LHCN-M2 (cell line): Measurements from ENCODE around the gene PIK3R6. TPM values are rescaled to one million over a fixed set of nuclear protein-coding genes. Genes with fewer than 3 reads are reported as not detected.
"Not testable (repeated sequence)": the region's sequence is repeated elsewhere in the genome, so short reads cannot be mapped to it uniquely, and the experiment has no call there.

Experiments used
- DNase-seq: peaks from one replicate; pipeline ENCODE4 v3.0.0-alpha.2; 2012; ENCODE audit warnings: low read depth
- total RNA-seq: library from RNA; depleted of rRNA; stranded (reverse); fragments of >200 nt; gene quantifications from 2 replicates; pipeline ENCODE4 v1.2.3, GENCODE V29; 2014

PIK3R6 gene
- total RNA-seq, 1 experiment from 2014 or later: not detected

DNA sequence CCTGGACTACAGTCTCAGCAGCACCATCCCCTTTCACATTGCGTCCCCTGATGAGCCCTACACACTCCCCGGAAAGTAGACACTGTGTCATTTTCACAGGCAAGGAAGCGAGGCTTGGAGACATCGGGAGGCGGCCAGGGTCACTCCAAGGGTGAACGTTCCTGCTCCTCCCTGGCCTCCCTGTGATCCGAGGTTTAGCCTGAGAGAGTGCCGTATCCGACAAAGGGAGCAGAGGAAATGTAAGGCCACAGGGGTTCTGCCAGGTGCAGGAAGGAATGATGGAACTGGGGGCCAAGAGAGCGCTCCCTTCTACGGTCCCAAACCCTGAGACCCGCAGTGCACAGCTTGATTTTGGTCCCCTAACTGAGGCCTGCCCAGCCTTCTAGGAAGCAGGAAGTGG, 8.0 kb upstream of the PIK3R6 start:
- no peak for DNase-seq

DNA sequence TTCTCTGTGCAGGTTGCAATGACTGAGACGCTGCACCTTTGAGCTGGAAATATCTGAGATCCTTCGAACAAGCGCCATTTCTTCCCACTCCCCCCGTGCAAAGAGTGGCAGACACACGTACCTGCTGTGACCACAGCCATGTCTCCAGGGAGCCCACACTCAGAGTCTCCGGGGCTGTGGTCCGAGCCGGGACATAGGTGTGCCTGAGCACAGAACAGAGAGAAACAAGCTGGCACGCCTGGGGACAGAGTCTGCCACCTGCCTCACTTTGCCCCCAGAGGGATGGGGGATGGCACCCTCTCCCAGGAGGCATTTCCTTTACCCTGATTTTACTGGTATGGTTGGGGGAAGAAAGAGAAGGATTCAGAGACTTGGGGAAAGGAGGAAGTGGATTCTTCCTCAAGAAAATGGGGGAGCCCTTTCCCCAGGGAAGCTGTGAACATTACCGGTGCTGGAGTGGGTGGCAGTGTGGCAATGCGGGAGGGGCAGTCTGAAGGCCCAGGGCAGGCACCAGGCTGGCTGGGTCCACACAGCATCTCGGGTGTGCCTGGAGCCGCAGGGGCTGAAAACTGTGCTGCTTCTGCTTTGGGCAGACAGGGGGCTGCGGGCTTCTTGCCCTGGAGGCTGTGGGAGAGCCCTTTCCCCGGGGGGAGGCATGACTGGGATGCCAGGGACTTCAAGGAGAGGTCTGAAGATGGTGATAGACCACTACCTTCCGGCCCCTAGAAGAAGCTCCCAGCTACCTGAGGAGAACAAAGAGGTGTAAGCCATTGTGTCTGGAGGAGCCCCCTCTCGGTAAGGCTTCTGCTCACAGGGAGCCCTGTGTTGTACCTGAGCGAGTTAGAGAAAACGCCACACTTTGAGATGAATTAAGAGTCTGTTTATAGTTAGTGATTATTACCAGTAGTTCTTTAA, 6.6 kb upstream of the PIK3R6 start:
- DNase-seq: no peak

DNA sequence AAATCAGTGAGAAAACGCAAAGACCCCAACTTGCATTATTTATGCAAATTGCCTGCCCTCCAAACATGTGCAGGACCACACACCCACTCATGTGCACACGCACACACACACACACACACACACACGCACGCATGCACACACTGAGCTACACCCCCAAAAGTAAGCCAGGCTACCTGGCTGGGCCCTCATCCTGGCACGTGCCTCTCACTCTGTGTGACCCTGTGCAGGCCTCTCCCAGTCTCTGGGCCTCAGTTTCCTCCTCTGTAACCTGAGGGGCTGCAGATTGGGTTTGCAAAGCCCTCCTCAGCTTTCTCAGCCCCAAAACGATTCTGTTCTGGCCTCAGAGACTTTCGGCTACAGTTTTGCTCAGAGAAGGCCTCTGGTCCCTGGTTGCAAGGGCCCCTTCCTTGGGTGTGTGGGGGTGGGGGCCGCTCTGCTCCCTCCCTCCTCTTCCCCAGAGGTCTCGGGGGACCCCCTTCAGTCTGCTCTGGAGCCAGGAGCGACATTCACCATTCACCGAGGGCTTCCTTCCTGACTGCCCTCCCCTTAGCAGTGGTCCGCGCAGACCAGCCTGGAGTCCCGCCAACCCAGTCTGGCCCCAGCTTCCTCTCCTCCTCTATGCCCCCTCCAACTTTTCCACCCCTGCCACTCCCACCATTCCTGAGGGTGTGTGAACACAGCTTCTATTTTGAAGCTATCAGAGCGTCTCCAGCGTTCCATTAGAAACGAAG, 5.4 kb upstream of the PIK3R6 start:
- DNase-seq: no peak

DNA sequence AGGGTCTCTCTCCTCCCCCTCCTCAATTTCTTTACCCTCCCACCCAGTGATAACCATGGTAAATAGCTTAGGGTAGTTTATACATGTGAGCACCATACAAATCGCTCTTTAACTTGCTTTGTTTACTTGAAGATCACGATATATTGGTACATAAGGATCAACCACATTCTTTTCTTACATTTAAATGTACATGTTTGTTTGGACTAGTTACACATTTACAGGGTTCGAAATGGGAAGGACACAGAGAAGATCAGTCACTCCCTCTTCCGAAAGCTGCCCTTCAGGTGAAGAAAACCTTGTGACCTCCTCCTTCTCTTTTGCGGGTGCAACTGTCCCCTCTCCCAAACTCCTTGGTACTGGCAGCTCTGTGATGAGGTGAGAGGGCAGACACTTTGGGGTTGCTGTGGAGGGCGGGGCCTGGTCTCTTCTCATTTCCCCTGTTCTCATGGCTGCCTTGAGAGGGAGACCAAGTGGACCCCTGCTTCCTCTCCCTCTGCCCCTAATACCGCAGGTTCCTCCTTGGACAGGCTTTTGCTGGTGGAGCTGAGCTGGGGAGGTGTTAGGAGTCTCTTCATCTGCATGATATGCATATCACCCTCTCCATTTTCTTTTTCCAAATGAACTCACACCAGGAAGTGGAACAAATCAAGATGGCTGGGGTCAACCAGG, 4.7 kb upstream of the PIK3R6 start:
- DNase-seq: no peak

DNA sequence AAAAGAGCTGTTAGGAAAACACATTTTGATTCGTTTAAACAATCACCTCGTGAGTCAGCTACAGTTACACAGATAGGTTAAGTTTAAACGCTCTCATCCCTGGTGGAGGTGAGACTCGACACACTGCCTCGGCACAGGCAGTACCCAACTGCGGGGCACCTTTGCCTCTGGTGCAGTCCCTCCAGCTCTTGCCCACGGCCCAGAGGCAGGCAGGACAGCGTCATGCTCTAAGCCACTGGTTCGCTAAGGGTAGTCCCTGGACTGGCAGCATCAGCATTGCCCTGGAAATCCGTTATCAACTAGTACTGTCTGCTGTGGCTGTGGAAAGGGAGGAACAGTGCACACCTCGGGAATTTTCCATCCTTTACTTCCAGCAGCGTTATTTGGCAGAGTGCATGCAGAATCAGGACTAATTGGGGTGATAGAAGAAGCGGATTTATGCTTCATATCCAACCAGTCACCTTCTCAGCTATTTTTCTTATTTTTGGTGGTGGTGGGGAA, 3.7 kb upstream of the PIK3R6 start:
- no peak for DNase-seq

DNA sequence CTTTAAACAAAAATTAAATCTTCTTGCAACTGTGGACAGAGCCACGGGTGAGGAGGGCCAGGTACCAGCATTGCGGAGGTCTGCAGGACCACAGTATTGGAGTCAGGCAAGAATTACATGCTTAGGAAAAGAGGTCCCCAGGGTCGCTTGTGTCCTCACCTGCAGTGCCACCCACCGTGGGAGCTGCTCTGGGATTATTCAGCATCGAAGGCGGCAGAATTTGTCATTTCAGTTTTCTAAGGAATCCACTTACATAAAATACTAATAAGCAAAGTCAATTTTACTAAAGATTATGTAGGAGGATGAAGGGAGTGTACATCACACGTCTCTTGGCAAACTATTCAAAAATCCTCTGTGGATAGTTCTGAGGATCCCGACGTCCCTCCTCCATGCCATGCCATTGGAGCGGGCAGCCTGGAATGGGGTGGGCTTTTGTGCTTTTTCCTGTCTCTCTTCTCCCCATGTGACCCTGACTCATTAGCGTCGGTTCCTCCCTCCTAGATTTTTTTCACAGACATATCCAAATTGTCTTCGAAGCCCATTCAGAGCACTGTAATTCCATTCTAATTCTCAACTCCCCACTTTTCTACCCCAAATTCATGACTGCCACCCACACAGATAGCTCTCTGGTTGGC, 3.0 kb upstream of the PIK3R6 start:
- DNase-seq: no peak

DNA sequence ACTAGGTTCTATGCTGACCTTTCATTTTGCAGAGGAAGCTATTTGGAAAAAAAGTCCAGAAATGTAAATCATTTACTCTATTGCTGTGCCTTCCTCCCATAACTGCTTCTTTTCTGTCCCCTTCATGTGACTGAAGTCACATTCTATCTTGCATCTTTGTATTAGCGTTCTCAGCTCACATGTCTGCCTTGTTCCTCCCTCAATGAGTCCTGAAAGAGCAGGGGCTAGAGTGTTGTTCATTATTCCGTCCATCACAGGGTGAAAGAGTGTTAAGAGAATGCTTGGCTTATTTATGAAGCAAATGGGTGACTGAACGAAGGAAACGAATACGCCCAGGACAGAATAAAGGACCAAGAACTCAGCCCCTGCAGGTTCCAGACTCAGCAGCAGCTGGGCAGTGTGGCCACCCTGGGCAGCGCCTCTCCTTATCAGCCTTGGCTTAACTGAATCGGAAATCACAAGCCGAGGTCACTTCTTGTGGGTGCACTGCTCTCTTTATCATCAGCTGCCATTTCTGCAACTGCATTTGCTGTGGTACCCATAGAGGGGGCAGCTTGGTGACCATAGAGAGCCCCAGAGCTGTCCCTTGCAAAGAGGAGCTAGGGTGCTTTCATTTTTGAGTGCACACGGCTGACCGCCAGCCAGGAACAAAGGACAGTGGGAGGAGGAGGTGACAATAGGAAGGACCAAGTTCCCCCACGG, 1.8 kb upstream of the PIK3R6 start:
- DNase-seq: no peak

DNA sequence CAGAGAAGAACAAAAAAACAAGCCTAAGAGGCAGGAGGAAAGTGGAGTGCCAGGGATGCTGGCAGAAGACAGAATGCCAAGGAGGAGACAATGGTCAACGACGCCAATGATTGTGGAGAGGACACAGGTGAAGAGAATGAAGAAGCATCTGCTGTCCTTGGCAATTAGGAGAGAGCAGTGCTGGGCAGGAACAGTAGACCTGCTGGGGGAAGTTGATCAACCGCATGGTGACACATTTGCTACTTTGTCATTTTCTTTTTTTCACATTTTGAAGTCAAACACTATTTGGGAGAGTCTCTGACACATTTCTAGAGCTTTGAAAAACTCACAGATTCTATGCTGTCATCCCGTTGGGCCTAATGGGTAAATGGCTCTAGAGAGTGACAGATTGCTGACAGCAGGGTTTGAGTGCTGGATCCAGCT, 1.1 kb upstream of the PIK3R6 start:
- DNase-seq: no peak

DNA sequence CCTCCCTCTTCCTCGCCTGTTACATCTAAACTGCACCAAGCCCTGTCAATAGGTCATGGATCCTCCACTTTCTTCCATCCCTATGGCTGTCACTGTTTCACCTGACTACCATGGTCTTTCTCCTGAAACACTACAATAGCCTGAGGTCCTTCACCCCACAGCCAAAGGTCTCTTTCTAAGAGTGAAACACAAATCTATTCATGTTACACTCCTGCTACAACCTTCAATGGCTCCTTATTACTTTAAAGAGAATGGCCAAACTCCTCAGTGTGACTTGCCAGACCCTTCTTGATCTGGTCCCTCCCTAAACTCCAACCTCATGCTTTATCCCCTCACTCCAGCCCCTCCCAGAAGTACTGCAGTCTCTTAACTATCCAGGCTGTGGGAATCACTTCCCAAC, 618 bp upstream of the PIK3R6 start:
- DNase-seq: no peak

DNA sequence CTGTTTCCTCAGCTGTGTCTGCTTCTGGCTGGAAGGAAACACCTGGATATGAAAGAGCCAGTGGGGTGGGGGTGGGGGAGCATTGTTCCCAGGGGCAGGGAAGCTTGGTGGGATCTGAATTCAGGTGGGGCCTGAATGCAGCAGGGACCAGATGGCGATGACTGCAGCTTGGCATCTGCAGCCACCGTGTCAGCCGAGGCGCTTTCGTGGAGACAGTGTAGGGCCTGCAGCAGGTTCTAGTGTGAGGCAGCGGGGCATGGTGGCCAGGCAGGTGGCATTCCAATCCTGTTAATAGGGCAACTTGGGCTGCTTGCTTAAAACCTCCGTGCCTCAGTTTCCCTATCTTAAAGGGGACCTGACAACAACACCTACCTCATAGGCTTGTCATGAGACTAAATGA, 1.7 kb downstream of the PIK3R6 start:
- DNase-seq: no peak

DNA sequence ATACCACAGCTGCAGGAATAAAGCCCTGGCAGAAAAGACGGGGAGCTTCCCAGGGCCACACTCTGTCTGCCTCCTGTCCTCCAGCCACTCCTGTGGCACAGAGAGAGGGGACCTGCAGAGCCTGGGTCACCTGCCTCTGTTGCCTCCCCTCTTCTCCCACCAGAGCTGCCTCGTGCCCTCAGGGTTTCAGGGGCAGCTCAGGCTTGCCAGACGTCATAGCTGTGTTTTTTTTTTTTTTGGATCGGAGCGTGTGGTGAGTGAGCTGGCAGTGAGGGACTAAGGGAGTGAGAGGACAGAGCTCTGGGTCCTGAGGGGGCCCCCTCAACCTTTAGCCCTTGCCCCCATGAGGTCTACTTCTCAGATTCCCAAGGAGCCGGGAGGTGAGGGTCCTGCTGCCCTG, 2.1 kb downstream of the PIK3R6 start:
- no peak for DNase-seq

DNA sequence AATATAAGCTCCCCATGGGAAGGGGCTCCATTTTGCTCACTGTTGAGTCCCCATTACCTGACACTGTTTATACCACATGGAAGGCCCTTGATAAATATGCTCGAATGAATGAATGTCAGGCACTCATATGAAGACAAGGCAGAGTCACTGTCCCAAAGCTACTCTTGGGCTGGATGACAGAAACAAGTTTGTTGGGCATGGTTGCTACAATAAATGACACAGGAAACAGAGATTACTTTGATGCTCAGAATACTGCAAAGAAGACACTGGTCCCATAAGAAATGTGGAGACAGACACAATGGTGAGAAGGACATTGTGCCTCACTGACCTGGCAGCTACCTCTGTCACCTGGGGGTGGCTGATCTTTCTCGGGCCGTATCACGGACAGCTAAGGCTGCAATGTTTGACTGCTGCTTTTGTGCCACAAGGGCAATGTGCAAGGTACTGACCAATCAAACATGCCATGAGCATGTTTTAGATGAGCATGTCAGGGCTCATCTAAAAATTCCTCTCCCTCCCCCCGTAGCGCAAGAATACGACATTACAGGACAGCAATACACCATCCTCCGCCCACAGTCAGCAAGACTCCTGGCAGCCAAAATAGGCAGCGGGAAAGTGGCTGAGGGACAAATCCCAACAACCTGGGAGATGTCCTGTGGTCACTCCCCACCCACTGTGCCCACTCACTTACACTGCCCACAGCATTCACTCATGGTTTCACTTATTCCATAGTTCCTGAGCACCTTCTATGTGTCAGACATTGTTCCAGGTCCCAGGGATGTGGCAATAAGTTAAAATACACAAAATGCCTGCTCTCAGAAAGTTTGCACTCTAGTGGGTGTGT, 5.0 kb downstream of the PIK3R6 start:
- DNase-seq: no peak

DNA sequence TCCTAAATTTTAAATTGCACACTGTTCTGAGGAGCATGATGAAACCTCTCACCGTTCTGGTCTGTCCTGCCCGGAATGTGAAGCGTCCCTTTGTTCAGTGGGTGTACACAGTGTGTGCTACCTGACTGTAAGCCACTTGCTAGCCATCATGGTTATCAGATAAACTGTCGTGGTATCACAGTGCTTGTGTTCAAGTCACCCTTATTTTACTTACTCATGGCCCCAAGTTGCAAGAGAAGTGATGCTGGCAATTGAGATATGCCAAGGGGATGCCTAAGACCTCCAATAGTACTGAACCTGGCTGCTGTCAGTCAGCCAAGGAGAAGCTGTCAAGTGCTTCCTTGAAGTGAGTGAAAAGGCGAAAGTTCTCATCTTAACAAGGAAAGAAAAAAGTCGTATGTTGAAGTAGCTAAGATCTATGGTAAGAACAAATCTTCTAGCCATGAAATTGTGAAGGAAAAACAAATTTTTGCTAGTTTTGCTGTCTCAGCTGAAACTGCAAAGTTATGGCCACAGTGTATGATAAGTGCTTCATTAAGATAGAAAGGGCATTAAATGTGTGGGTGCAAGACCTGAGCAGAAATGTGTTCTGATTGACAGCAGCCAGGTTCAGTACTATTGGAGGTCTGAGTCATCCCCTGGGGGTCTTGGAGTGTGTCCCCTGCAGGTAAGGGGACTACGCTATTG, 5.8 kb downstream of the PIK3R6 start:
- no peak for DNase-seq

DNA sequence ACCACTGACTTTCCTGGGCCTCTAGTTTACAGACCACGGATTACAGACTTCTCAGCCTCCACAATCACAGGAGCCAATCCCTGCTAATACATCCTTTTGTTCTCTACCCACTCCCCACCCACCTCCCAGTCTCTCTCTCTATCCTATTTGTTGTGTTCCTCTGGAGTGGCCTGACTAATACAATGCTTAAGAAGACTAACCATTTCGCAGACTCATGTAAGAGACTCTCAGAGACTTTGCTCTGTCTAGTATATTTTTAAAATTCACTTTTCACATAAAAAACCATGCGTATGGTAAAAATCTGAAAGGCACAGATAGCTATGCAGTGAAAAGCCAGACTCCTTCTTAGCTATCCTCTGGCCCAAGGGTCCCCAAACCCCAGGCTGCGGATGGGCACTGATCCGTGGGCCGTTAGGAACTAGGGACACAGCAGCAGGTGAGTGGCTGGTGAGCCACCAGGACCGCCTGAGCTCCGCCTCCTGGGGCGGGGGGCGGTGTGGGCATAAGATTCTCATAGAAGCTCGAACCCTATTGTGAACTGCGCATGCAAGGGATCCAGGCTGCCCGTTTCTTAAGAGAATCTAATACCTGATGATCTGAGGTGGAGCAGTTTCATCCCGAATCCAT, 7.6 kb downstream of the PIK3R6 start:
- DNase-seq: no peak

DNA sequence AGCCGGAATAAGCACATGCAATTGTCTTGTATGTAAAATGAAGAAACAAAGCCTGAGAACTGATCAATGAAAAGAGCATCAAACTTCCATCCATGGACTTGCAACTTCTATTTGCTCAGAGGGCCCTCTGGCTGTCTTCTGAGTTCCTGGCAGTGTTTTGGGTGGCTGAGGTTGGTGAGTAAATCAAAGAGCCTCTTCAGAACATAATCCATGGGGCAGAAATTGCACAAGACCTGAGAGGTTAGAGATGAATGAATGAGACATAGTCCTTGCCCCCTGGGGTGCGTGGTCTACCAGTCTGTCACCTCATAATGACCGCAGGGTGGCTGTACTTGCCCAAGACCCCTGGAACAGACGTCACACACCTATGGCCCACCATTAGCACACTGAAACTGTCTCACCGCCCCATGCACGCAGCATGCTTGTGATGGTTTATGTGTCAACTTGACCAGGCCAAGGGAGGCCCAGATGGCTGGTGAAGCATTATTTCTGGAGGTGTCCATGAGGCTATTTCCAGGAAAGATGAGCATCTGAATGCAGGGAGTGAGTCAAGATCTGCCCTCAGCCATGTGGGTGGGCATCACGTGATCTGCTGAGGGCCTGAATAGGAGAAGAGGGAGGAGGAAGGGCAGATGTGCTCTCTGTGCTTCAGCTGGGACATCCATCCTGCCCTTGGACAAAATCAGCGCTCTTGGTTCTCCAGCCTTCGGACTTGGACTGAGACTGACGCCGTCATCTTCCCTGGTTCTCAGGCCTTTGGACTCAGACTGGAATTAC, 8.3 kb downstream of the PIK3R6 start:
- DNase-seq: peak; percentile 3

DNA sequence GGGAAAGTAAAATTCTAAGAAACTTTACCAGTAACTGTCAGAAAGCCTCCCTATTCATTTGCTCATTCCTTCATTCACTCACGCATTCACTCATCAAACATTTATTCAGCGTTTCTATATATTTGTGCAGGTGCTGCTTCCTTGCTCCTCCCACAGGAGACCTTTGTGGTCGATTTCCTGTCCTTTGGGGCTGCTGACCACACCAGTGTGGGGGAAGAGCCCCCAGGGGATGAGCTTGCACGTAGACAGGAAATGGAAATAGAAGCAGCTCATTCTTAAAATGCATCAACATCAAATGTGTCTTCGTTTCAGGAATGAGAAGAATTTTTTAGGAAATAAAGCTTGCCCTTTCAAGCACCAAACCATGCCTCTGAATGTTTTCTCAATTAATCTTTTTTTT, 9.6 kb downstream of the PIK3R6 start:
- DNase-seq: no peak

DNA sequence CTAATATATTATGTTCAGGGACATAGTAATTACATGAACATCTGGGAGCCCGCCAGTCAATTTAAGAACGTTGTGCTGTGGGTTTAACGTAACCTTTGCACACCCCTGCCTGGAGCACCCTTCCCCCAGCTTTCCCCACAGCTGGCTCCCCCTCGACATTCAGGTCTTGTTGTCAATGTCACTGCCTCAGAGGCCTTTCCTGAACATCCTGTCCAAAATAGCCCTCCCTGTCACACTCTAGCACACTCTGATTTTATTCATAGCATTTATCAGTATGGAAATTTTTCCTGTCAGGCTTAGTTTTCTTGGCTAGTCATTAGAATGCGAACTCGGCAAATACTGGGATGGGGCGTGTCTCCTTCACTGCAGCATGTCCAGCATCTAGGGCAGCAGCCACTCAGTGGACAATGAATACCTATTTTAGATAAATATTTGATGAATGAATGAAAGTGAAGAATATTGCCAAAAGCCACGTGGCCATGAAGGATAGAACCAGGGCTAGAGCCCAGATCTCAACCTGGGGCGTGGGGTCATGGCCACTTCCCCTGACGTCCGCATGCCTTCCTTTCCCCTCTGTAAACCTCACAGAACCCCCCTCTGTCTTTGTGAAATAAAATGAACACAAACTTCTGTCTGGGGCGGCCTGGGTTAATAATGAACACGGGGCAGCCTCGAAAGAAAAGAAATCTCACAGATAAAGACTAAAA, 10.5 kb downstream of the PIK3R6 start:
- DNase-seq: no peak

DNA sequence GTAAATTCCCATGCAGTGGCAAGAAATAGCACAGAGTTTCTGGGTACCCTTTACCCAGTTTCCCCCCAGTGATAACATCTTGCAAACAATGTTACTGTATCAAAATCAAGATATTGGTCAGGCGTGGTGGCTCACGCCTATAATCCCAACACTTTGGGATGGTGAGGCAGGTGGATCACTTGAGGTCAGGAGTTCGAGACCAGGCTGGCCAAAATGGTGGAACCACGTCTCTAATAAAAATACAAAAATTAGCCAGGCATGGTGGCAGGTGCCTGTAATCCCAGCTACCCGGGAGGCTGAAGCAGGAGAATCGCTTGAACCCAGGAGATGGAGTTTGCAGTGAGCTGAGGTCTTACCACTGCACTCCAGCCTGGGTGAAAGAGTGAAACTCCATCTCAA, 11.3 kb downstream of the PIK3R6 start:
- DNase-seq: not testable (repeated sequence)
